GM23248 (cell line): ENCODE data around the gene CDH4. TPM values are rescaled to one million over a fixed set of nuclear protein-coding genes. Genes with fewer than 3 reads are reported as not detected.

Experiments
- DNase-seq: peaks from one replicate; pipeline ENCODE4 v3.0.0-alpha.2; 2015
- H2AFZ ChIP-seq: fragments of 200-600 bp; sonication (generic); 2 replicates; pipeline ENCODE4 v1.6.1; 2016; ENCODE audit warnings: antibody characterized with exemption
- H3F3A ChIP-seq: fragments of 200-600 bp; sonication (generic); 2 replicates; pipeline ENCODE4 v1.6.1; 2016; ENCODE audit warnings: mild to moderate bottlenecking, antibody characterized with exemption, mixed run types; ENCODE audit not compliant: insufficient read depth
- H3K27ac ChIP-seq: fragments of 200-600 bp; sonication (generic); 2 replicates; pipeline ENCODE4 v1.5.1; 2016; ENCODE audit warnings: mild to moderate bottlenecking
- H3K27me3 ChIP-seq: fragments of 200-600 bp; sonication (generic); replicated peaks from 2 replicates; pipeline ENCODE4 v1.6.1; 2016; ENCODE audit warnings: mild to moderate bottlenecking; ENCODE audit not compliant: insufficient read depth
- H3K36me3 ChIP-seq: fragments of 200-600 bp; sonication (generic); 2 replicates; pipeline ENCODE4 v1.6.1; 2016; ENCODE audit warnings: low read depth, mild to moderate bottlenecking
- H3K4me1 ChIP-seq: fragments of 200-600 bp; sonication (generic); 2 replicates; pipeline ENCODE4 v1.6.1; 2016; ENCODE audit warnings: mild to moderate bottlenecking; ENCODE audit not compliant: insufficient read depth
- H3K4me2 ChIP-seq: fragments of 200-600 bp; sonication (generic); one replicate; pipeline ENCODE4 v1.6.1; 2016; ENCODE audit warnings: mild to moderate bottlenecking; ENCODE audit not compliant: unreplicated experiment
- H3K4me3 ChIP-seq: fragments of 200-600 bp; sonication (generic); 2 replicates; pipeline ENCODE4 v1.5.1; 2016; ENCODE audit warnings: mild to moderate bottlenecking
- H3K79me2 ChIP-seq: fragments of 200-600 bp; sonication (generic); 2 replicates; pipeline ENCODE4 v1.6.1; 2016; ENCODE audit warnings: mild to moderate bottlenecking; ENCODE audit not compliant: insufficient read depth
- H3K9ac ChIP-seq: fragments of 200-600 bp; sonication (generic); 2 replicates; pipeline ENCODE4 v1.6.1; 2016; ENCODE audit warnings: mild to moderate bottlenecking
- H3K9me2 ChIP-seq: fragments of 200-600 bp; sonication (generic); 2 replicates; pipeline ENCODE4 v1.6.1; 2016; ENCODE audit warnings: mixed run types, mild to moderate bottlenecking, moderate library complexity; ENCODE audit not compliant: insufficient read depth
- H3K9me3 ChIP-seq: fragments of 200-600 bp; sonication (generic); one replicate; pipeline ENCODE4 v1.6.1; 2017; ENCODE audit warnings: low read depth
- H4K20me1 ChIP-seq: fragments of 200-600 bp; sonication (generic); 2 replicates; pipeline ENCODE4 v1.6.0; 2016; ENCODE audit not compliant: insufficient read depth
- EZH2 ChIP-seq: fragments of 200-600 bp; sonication (generic); IDR thresholded peaks from 2 replicates; pipeline ENCODE4 v1.6.1; 2018; ENCODE audit warnings: antibody characterized with exemption, mild to moderate bottlenecking; ENCODE audit not compliant: insufficient read depth, poor library complexity, severe bottlenecking
- EZH2phosphoT487 ChIP-seq: fragments of 200-600 bp; sonication (generic); IDR thresholded peaks from 2 replicates; pipeline ENCODE4 v1.6.1; 2018; ENCODE audit warnings: antibody characterized with exemption, moderate library complexity, mild to moderate bottlenecking, low read depth; ENCODE audit not compliant: insufficient read depth
- WGBS, 2 experiments: methylation state at CpG; one replicate each; pipeline ENCODE4 v1.1.6; 2015 to 2017; ENCODE audit warnings: low lambda C conversion rate in 2 of 2, low coverage in 1 of 2; ENCODE audit errors: missing lambda C conversion rate in 2 of 2; 5-methylcytosine and 5-hydroxymethylcytosine counted together
- in situ Hi-C: fragments of 300-500 bp; cut with MboI; formaldehyde crosslinking; loops from 2 replicates; pipeline ENCODE4 v1.15.0; 2020
- polyA plus RNA-seq: library from polyadenylated mRNA; unstranded; fragments of >200 nt; fragmentation: Nextera tagmentation; extraction: Ambion mirVana; gene quantifications from 2 replicates; pipeline ENCODE4 v1.2.1, GENCODE V29; 2016
- total RNA-seq: library from RNA; depleted of rRNA; stranded (reverse); fragments of >200 nt; shearing (Covaris generic); gene quantifications from 2 replicates; pipeline ENCODE4 v1.2.3, GENCODE V29; 2014

The CDH4 gene
- total and polyA plus RNA-seq, 2 experiments from 2014 or later = 1.1 to 3.9 TPM

GRCh38 chr20:61556673-61557072 lies 304.6 kb downstream of the CDH4 start:
- H2AFZ ChIP-seq = no peak overlapping the region
- H3K4me1 ChIP-seq = peaks cover 35% of the 10 kb centered on the region
- H3K9me2 ChIP-seq = no peaks in the 10 kb centered on the region
- peak overlapping the region; percentile 32 for H3K27ac ChIP-seq
- H3K27me3 ChIP-seq = no peaks in the 10 kb centered on the region
- H3K9me3 ChIP-seq = no peaks in the 10 kb centered on the region
- H3K4me3 ChIP-seq = no peak overlapping the region
- in situ Hi-C loops = no loop called here
- TF ChIP-seq EZH2phosphoT487 = no peak
- peaks cover 12% of the 10 kb centered on the region for H3F3A ChIP-seq
- no peaks in the 10 kb centered on the region for H4K20me1 ChIP-seq
- no peaks in the 10 kb centered on the region for H3K36me3 ChIP-seq
- 52 to 72% methylated on average over 13 of the region's 13 CpGs for WGBS, 2 experiments
- DNase-seq = peak; percentile 16
- H3K79me2 ChIP-seq = no peaks in the 10 kb centered on the region
- H3K9ac ChIP-seq = no peak overlapping the region
- no peak overlapping the region for H3K4me2 ChIP-seq

GRCh38 chr20:61557621-61558020 lies 305.6 kb downstream of the CDH4 start:
- Histone ChIP-seq H4K20me1 (no peaks in the 10 kb centered on the region), H3K4me1 (peaks cover 35% of the 10 kb centered on the region), H2AFZ (no peak overlapping the region), H3K9me3 (no peaks in the 10 kb centered on the region), H3K36me3 (no peaks in the 10 kb centered on the region), H3K27me3 (no peaks in the 10 kb centered on the region), H3K79me2 (no peaks in the 10 kb centered on the region), H3F3A (peaks cover 12% of the 10 kb centered on the region), H3K4me3 (no peak overlapping the region), H3K4me2 (no peak overlapping the region), H3K9ac (no peak overlapping the region), H3K9me2 (no peaks in the 10 kb centered on the region), H3K27ac (no peak overlapping the region)
- in situ Hi-C loops = no loop called here
- no peak for DNase-seq
- 76 to 78% methylated on average over 17 of the region's 17 CpGs for WGBS, 2 experiments
- TF ChIP-seq EZH2phosphoT487 = no peak
- TF ChIP-seq EZH2 = no peak

- Histone ChIP-seq H3K9ac (no peak overlapping the region), H3K4me3 (no peak overlapping the region), H3K9me2 (no peaks in the 10 kb centered on the region), H3K36me3 (no peaks in the 10 kb centered on the region), H2AFZ (no peak overlapping the region), H3K79me2 (no peaks in the 10 kb centered on the region), H3K4me1 (peaks cover 35% of the 10 kb centered on the region), H4K20me1 (no peaks in the 10 kb centered on the region), H3K27me3 (no peaks in the 10 kb centered on the region), H3K4me2 (peak overlapping the region; percentile 4), H3K27ac (no peak overlapping the region), H3K9me3 (no peaks in the 10 kb centered on the region), H3F3A (peaks cover 12% of the 10 kb centered on the region)
- TF ChIP-seq EZH2phosphoT487 = no peak
- no peak for TF ChIP-seq EZH2
- in situ Hi-C loops = no loop called here
- peak; percentile 54 for DNase-seq
- WGBS, 2 experiments = 26 to 36% methylated on average over 10 of the region's 10 CpGs
These were observed 306.7 kb downstream of the CDH4 start for GRCh38 chr20:61558726-61559125.

GRCh38 chr20:61559706-61560315 lies 307.8 kb downstream of the CDH4 start:
- Histone ChIP-seq H2AFZ (no peak overlapping the region), H3K27me3 (no peaks in the 10 kb centered on the region), H3K36me3 (no peaks in the 10 kb centered on the region), H3K9me2 (no peaks in the 10 kb centered on the region), H3K27ac (no peak overlapping the region), H3K4me2 (no peak overlapping the region), H4K20me1 (no peaks in the 10 kb centered on the region), H3K4me1 (peaks cover 35% of the 10 kb centered on the region), H3K9me3 (no peaks in the 10 kb centered on the region), H3K9ac (no peak overlapping the region), H3F3A (peaks cover 12% of the 10 kb centered on the region), H3K4me3 (no peak overlapping the region), H3K79me2 (no peaks in the 10 kb centered on the region)
- in situ Hi-C loops = no loop called here
- 70 to 73% methylated on average over 19 of the region's 19 CpGs for WGBS, 2 experiments
- DNase-seq = no peak
- no peak for TF ChIP-seq EZH2
- no peak for TF ChIP-seq EZH2phosphoT487

GRCh38 chr20:61560361-61560853 lies 308.3 kb downstream of the CDH4 start:
- Histone ChIP-seq H3K27ac (no peak overlapping the region), H2AFZ (no peak overlapping the region), H3K9me3 (no peaks in the 10 kb centered on the region), H3K4me1 (peaks cover 33% of the 10 kb centered on the region), H3K36me3 (no peaks in the 10 kb centered on the region), H3F3A (peaks cover 9% of the 10 kb centered on the region), H3K4me3 (no peak overlapping the region), H4K20me1 (no peaks in the 10 kb centered on the region), H3K79me2 (no peaks in the 10 kb centered on the region), H3K9me2 (no peaks in the 10 kb centered on the region), H3K27me3 (no peaks in the 10 kb centered on the region), H3K9ac (no peak overlapping the region), H3K4me2 (no peak overlapping the region)
- no peak for TF ChIP-seq EZH2phosphoT487
- DNase-seq = peak; percentile 65
- in situ Hi-C loops = no loop called here
- 55% methylated on average over 15 of the region's 15 CpGs for WGBS, 2 experiments
